T-helper 2 cell treated with Interferon-gamma antibody and Interleukin-4, amounts not matched to agents 5 μg/mL and 100 μg/mL, for 36 hours (primary cell): Measurements from ENCODE around the gene DNAJC2.
"Not testable (repeated sequence)": the region's sequence is repeated elsewhere in the genome, so short reads cannot be mapped to it uniquely, and the experiment has no call there.

Experiments used
- DNase-seq: peaks from one replicate; pipeline ENCODE4 v3.0.0; 2021; ENCODE audit warnings: low spot score
- H3K27ac Mint-ChIP-seq: one replicate; pipeline ENCODE4 v1.8.0; 2021; ENCODE audit warnings: mild to moderate bottlenecking, mixed read lengths
- H3K27me3 Mint-ChIP-seq: one replicate; pipeline ENCODE4 v1.8.0; 2021; ENCODE audit warnings: low read depth, mixed read lengths
- H3K36me3 Mint-ChIP-seq: one replicate; pipeline ENCODE4 v1.8.0; 2021; ENCODE audit warnings: low read depth, mixed read lengths
- H3K4me1 Mint-ChIP-seq: one replicate; pipeline ENCODE4 v1.8.0; 2021; ENCODE audit warnings: low read depth, mixed read lengths
- H3K4me3 Mint-ChIP-seq: one replicate; pipeline ENCODE4 v1.8.0; 2022; ENCODE audit warnings: mild to moderate bottlenecking, moderate library complexity, mixed read lengths
- H3K9me3 Mint-ChIP-seq: one replicate; pipeline ENCODE4 v1.8.0; 2021; ENCODE audit warnings: mixed read lengths

DNAJC2 gene

GRCh38 chr7:103273374-103273773 lies 71.2 kb downstream of the DNAJC2 start:
- H3K27ac Mint-ChIP-seq, H3K4me1 Mint-ChIP-seq, H3K4me3 Mint-ChIP-seq, H3K36me3 Mint-ChIP-seq, H3K9me3 Mint-ChIP-seq, DNase-seq, H3K27me3 Mint-ChIP-seq: not testable (repeated sequence)

DNA sequence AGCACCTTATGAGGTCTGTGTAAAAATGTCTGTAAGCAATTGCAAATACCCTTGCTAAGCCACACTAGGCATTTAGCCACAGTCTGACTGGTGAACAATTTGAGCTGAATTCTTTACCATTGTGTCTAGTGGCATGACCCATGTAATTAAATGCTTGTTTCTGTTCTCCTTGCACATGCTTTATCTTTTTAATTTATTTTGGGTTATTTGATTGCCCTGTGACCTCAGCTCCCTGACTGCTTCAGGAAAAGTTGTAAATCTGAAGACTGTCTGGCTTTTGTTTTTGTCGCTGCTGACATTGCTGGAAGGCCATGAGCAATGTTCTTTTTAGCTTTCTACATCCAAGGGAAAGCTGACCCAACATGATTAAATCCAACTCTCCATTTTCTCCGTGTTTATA lies 78.3 kb downstream of the DNAJC2 start:
- H3K9me3 Mint-ChIP-seq, H3K4me3 Mint-ChIP-seq, H3K27me3 Mint-ChIP-seq, H3K36me3 Mint-ChIP-seq, H3K4me1 Mint-ChIP-seq, DNase-seq, H3K27ac Mint-ChIP-seq: not testable (repeated sequence)

DNA sequence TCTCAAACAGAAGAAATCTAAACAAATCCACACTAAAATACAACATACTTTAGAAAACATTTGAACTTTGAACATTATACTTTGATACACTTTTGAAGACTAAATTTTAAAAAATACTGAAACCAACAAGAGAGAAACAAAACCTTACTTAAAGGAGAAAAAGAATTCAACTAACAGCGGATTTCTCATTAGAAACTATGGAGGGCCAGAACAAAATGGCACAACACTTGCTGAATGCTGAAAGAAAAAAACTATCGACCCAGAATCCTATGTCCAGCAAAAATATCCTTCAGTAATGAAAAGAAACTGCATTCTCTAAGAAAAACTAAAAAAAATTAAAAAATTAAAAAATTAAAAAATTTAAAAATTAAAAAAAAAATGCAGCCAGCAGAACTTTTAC lies 80.5 kb downstream of the DNAJC2 start:
- not testable (repeated sequence) for H3K36me3 Mint-ChIP-seq, DNase-seq, H3K27me3 Mint-ChIP-seq, H3K4me3 Mint-ChIP-seq, H3K4me1 Mint-ChIP-seq, H3K9me3 Mint-ChIP-seq, H3K27ac Mint-ChIP-seq
